ENCODE results near the gene CLIP2. TPM values are rescaled to one million over a fixed set of nuclear protein-coding genes. Genes with fewer than 3 reads are reported as not detected.
A peak's percentile ranks its signal among the peaks of the same experiment; 100 is the strongest.

CLIP2 gene
- total RNA-seq, 4 donors from 2014 or later, result 35.4 to 212 (median 76.6) TPM

GRCh38 chr7:74277636-74278035, 11.6 kb upstream of the CLIP2 start:
- no peak for DNase-seq
- no peak overlapping the region for H3K4me3 ChIP-seq
- no peaks in the 10 kb centered on the region for H3K27me3 ChIP-seq
- TF ChIP-seq POLR2A (IDR thresholded peaks at IDR 0.05), result no peak
- TF ChIP-seq CTCF (IDR thresholded peaks at IDR 0.05), result no peak
- H3K36me3 ChIP-seq, result no peaks in the 10 kb centered on the region
- H3K4me1 ChIP-seq, result peaks cover 3 to 22% (median 10%) of the 10 kb centered on the region in 4 donors
- H3K9me3 ChIP-seq, result no peaks in the 10 kb centered on the region
- H3K27ac ChIP-seq, result no peak overlapping the region

GRCh38 chr7:74280985-74281384, 8.2 kb upstream of the CLIP2 start:
- TF ChIP-seq POLR2A (IDR thresholded peaks at IDR 0.05) (no peak), CTCF (IDR thresholded peaks at IDR 0.05) (no peak)
- Histone ChIP-seq H3K27me3 (no peaks in the 10 kb centered on the region), H3K9me3 (no peaks in the 10 kb centered on the region), H3K4me1 (peaks cover 3 to 34% (median 12%) of the 10 kb centered on the region in 4 donors), H3K27ac (no peak overlapping the region), H3K4me3 (no peak overlapping the region), H3K36me3 (no peaks in the 10 kb centered on the region)
- no peak for DNase-seq

GRCh38 chr7:74282748-74283459, 6.3 kb upstream of the CLIP2 start:
- Histone ChIP-seq H3K4me3 (no peak overlapping the region), H3K27ac (no peak overlapping the region), H3K36me3 (no peaks in the 10 kb centered on the region), H3K27me3 (no peaks in the 10 kb centered on the region), H3K4me1 (peaks cover 3 to 53% (median 12%) of the 10 kb centered on the region in 4 donors), H3K9me3 (no peaks in the 10 kb centered on the region)
- no peak for TF ChIP-seq POLR2A (IDR thresholded peaks at IDR 0.05)
- no peak for TF ChIP-seq CTCF (IDR thresholded peaks at IDR 0.05)
- no peak for DNase-seq

- no peaks in the 10 kb centered on the region for H3K27me3 ChIP-seq
- H3K36me3 ChIP-seq, result no peaks in the 10 kb centered on the region
- TF ChIP-seq CTCF (IDR thresholded peaks at IDR 0.05) (no peak), POLR2A (IDR thresholded peaks at IDR 0.05) (no peak)
- H3K4me1 ChIP-seq, result peaks cover 8 to 64% (median 16%) of the 10 kb centered on the region in 4 donors
- H3K27ac ChIP-seq, result peak overlapping the region in 3 of 4 donors; percentile 73 to 87 (median 87)
- H3K9me3 ChIP-seq, result no peaks in the 10 kb centered on the region
- no peak overlapping the region for H3K4me3 ChIP-seq
- no peak for DNase-seq
Measured at GRCh38 chr7:74283858-74284447, 5.3 kb upstream of the CLIP2 start.

- Histone ChIP-seq H3K27ac (peak overlapping the region; percentile 10 to 87 (median 80)), H3K36me3 (no peaks in the 10 kb centered on the region), H3K4me1 (peaks cover 8 to 59% (median 13%) of the 10 kb centered on the region in 4 donors), H3K4me3 (no peak overlapping the region), H3K27me3 (no peaks in the 10 kb centered on the region), H3K9me3 (no peaks in the 10 kb centered on the region)
- DNase-seq, result peak in 2 of 3 donors; percentile 86 to 90
- TF ChIP-seq POLR2A (IDR thresholded peaks at IDR 0.05), result peak; percentile 19 to 64
- TF ChIP-seq CTCF (IDR thresholded peaks at IDR 0.05), result peak in 1 of 6 experiments; percentile 12
Measured at GRCh38 chr7:74284781-74285259, 4.4 kb upstream of the CLIP2 start.

Measured in Peyer's patch (tissue), 4 donors.